Measurements from ENCODE around the gene ZNF653. TPM values are rescaled to one million over a fixed set of nuclear protein-coding genes. Genes with fewer than 3 reads are reported as not detected.

The ZNF653 gene
- total and polyA plus RNA-seq, 9 of the 15 experiments (the other 6 are each of a cell fraction or from before 2014, with no cell fraction given) = 1.6 to 8.0 (median 4.2) TPM; not detected in 2

DNA sequence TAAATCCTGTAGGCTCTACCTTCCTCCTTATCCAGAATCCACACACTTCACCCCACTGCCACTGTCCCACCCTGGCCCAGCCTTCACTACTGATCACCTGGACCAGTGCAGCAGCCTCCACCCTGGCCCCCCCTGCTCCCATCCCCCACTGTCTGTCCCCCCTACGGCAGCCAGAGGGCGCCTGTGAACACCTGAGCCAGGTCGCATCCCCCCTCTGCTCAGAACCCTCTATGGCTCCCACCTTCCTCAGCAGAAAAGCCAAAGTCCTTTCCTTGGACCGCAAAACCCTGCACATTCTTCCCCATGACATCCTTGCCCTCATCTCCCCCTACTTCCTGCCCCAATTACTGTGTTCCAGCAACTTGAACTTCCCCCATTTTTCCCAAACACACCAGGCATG is 45.4 kb downstream of the ZNF653 start (continued):
- peak; percentile 52; the same call in 1 of the 2 replicates for TF ChIP-seq HDAC2 (IDR thresholded peaks at IDR 0.05)
- no peak for TF ChIP-seq KAT8 (IDR thresholded peaks at IDR 0.05; ENCODE audit: low read depth)
- TF ChIP-seq ZNF740 (CRISPR knock-in tag; IDR thresholded peaks at IDR 0.05) = peak; percentile 87
- peak in 1 of 2 experiments; percentile 66; a peak in 2 of 4 replicates for TF ChIP-seq ZNF740 (tag; IDR thresholded peaks at IDR 0.05)
- no peak for TF ChIP-seq E2F3 (CRISPR knock-in tag; IDR thresholded peaks at IDR 0.05)
- no peak for TF ChIP-seq CHD2 (IDR thresholded peaks at IDR 0.05; ENCODE audit: low read depth, low read length)
- TF ChIP-seq CTCF (IDR thresholded peaks at IDR 0.05 in 2 of 3, conservative IDR thresholded peaks at IDR 0.05 in 1 of 3; ENCODE audit: insufficient read depth in 2 of 3, low read depth in 1 of 3, low read length in 3 of 3) = peak; percentile 38 to 63 (median 50); a peak in 4 of 6 replicates
- 0 out of 2 replicates have a peak, but pooled peaks have one; percentile 19 for TF ChIP-seq SMC3 (conservative IDR thresholded peaks at IDR 0.05; ENCODE audit: insufficient read depth, low read depth, low read length)
- no peak for TF ChIP-seq ZKSCAN8 (CRISPR knock-in tag; IDR thresholded peaks at IDR 0.05)
- TF ChIP-seq COPS2 (conservative IDR thresholded peaks at IDR 0.05) = no peak
- TF ChIP-seq CBX1 (IDR thresholded peaks at IDR 0.05; ENCODE audit: low read depth) = peak; percentile 59; the same call in 1 of the 2 replicates
- TF ChIP-seq FOXA3 (CRISPR knock-in tag; conservative IDR thresholded peaks at IDR 0.05 in 1 of 2, IDR thresholded peaks at IDR 0.05 in 1 of 2) = no peak
- TF ChIP-seq FOS (IDR thresholded peaks at IDR 0.05; ENCODE audit: extremely low read depth, insufficient read length) = no peak
- TF ChIP-seq SMARCA5 (IDR thresholded peaks at IDR 0.05) = peak; percentile 88
- TF ChIP-seq KDM1A (IDR thresholded peaks at IDR 0.05) = peak; percentile 84 to 91
- no peak for TF ChIP-seq CREB1 (IDR thresholded peaks at IDR 0.05)
- TF ChIP-seq CREB1 (CRISPR knock-in tag; IDR thresholded peaks at IDR 0.05) = no peak
- no peak for TF ChIP-seq IRF2 (CRISPR knock-in tag; IDR thresholded peaks at IDR 0.05)
- TF ChIP-seq RCOR1 (IDR thresholded peaks at IDR 0.05; ENCODE audit: borderline replicate concordance in 1 of 2, low read depth in 2 of 2, low read length in 2 of 2) = peak in 1 of 2 experiments; percentile 82; a peak in 3 of 4 replicates
- TF ChIP-seq ILK (tag; IDR thresholded peaks at IDR 0.05; ENCODE audit: borderline replicate concordance, low read depth) = no peak

Data from K562 (cell line).